SU-DHL-6 (cell line): ENCODE measurements around the gene ZNF593.

ENCODE experiments used
- EZH2phosphoT487 ChIP-seq: fragments of 200-600 bp; sonication (generic), shearing (Covaris generic); conservative IDR thresholded peaks from 2 replicates; pipeline ENCODE4 v1.6.1; 2018; ENCODE audit warnings: mild to moderate bottlenecking, antibody characterized with exemption, low read length, moderate library complexity, mixed read lengths
- TF ChIP-seq, protein P1 (sequence below): fragments of 200-600 bp; sonication (generic); IDR thresholded peaks from one replicate; pipeline ENCODE4 v1.5.1; 2017; ENCODE audit warnings: antibody characterized with exemption, mild to moderate bottlenecking, low read length, moderate library complexity; ENCODE audit not compliant: insufficient read depth, poor library complexity, severe bottlenecking

- TF ChIP-seq, protein P1, sequence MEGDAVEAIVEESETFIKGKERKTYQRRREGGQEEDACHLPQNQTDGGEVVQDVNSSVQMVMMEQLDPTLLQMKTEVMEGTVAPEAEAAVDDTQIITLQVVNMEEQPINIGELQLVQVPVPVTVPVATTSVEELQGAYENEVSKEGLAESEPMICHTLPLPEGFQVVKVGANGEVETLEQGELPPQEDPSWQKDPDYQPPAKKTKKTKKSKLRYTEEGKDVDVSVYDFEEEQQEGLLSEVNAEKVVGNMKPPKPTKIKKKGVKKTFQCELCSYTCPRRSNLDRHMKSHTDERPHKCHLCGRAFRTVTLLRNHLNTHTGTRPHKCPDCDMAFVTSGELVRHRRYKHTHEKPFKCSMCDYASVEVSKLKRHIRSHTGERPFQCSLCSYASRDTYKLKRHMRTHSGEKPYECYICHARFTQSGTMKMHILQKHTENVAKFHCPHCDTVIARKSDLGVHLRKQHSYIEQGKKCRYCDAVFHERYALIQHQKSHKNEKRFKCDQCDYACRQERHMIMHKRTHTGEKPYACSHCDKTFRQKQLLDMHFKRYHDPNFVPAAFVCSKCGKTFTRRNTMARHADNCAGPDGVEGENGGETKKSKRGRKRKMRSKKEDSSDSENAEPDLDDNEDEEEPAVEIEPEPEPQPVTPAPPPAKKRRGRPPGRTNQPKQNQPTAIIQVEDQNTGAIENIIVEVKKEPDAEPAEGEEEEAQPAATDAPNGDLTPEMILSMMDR: no peak
- TF ChIP-seq EZH2phosphoT487: no peak
Observed at GRCh38 chr1:26177182-26177684, 7.5 kb downstream of the ZNF593 start, which contains the start of gene CNKSR1.
